HEK293 (cell line): Measurements from ENCODE around the gene KRT15.

Experiments used
- CTCF ChIA-PET: fragments of 350-600 bp; formaldehyde crosslinking; extraction: SDS; loops from one replicate; lab custom pipeline; 2021; ENCODE audit warnings: antibody characterized with exemption; lab: Yijun Ruan, JAX
- POLR2A ChIA-PET: fragments of 300-600 bp; formaldehyde crosslinking; extraction: SDS; loops from one replicate; lab custom pipeline; 2020; ENCODE audit warnings: antibody characterized with exemption, inconsistent platforms; lab: Yijun Ruan, JAX
- H3K27ac ChIP-seq: fragments of 200-500 bp; sonication (Bioruptor generic); 2 replicates; pipeline ENCODE4 v1.5.1; 2014; ENCODE audit warnings: low read depth, low read length, control low read depth, inconsistent platforms; ENCODE audit errors: extremely low read depth
- H3K36me3 ChIP-seq, 2 experiments: fragments of 200-500 bp in 1 of 2; sonication (Bioruptor generic) in 1 of 2; 1 replicate in 1 of 2; 2 replicates in 1 of 2; pipeline ENCODE4 v1.5.1; 2014 to 2017; ENCODE audit warnings: inconsistent platforms in 2 of 2, low read length in 2 of 2; ENCODE audit not compliant: control insufficient read depth in 2 of 2, insufficient read depth in 1 of 2
- H3K4me1 ChIP-seq: fragments of 200-500 bp; sonication (Bioruptor generic); 2 replicates; pipeline ENCODE4 v1.5.1; 2014; ENCODE audit warnings: mild to moderate bottlenecking, low read length, inconsistent platforms; ENCODE audit not compliant: control insufficient read depth, insufficient read depth
- H3K4me3 ChIP-seq: 2 replicates; pipeline ENCODE4 v1.5.1; 2011; ENCODE audit warnings: low read depth, mild to moderate bottlenecking, control low read depth, low read length, moderate library complexity
- H3K9me3 ChIP-seq: fragments of 200-500 bp; sonication (Bioruptor generic); 2 replicates; pipeline ENCODE4 v1.5.1; 2014; ENCODE audit warnings: low read depth, low read length, inconsistent platforms; ENCODE audit not compliant: control insufficient read depth, insufficient read depth
- GLIS2 ChIP-seq: fragments of 450-650 bp; formaldehyde crosslinking; IDR thresholded peaks from 2 replicates; pipeline ENCODE4 v1.5.1; 2016; ENCODE audit warnings: missing biosample characterization, missing genetic modification characterization
- IKZF3 ChIP-seq: fragments of 450-650 bp; IDR thresholded peaks from 2 replicates; pipeline ENCODE4 v1.5.0; 2018; ENCODE audit warnings: missing biosample characterization, mild to moderate bottlenecking, missing genetic modification characterization, moderate library complexity
- KLF17 ChIP-seq: fragments of 450-650 bp; formaldehyde crosslinking; IDR thresholded peaks from 2 replicates; pipeline ENCODE4 v1.5.1; 2016; ENCODE audit warnings: missing biosample characterization, missing genetic modification characterization
- KLF9 ChIP-seq: fragments of 450-650 bp; formaldehyde crosslinking; IDR thresholded peaks from 2 replicates; pipeline ENCODE4 v1.5.1; 2016; ENCODE audit warnings: missing biosample characterization, missing genetic modification characterization, low read depth
- REST ChIP-seq: fragments of 450-650 bp; formaldehyde crosslinking; IDR thresholded peaks from 2 replicates; pipeline ENCODE4 v1.5.1; 2016; ENCODE audit warnings: missing biosample characterization, missing genetic modification characterization
- TSHZ1 ChIP-seq: fragments of 450-650 bp; formaldehyde crosslinking; IDR thresholded peaks from 2 replicates; pipeline ENCODE4 v1.5.1; 2016; ENCODE audit warnings: missing biosample characterization, missing genetic modification characterization, borderline replicate concordance
- WT1 ChIP-seq: fragments of 450-650 bp; formaldehyde crosslinking; IDR thresholded peaks from 2 replicates; pipeline ENCODE4 v1.5.1; 2016; ENCODE audit warnings: missing biosample characterization, missing genetic modification characterization
- ZBTB17 ChIP-seq: fragments of 450-650 bp; formaldehyde crosslinking; IDR thresholded peaks from 2 replicates; pipeline ENCODE4 v1.5.1; 2016; ENCODE audit warnings: missing biosample characterization, missing genetic modification characterization
- ZBTB20 ChIP-seq: fragments of 450-650 bp; formaldehyde crosslinking; IDR thresholded peaks from 2 replicates; pipeline ENCODE4 v1.5.1; 2016; ENCODE audit warnings: missing biosample characterization, missing genetic modification characterization
- ZBTB8A ChIP-seq: fragments of 450-650 bp; formaldehyde crosslinking; IDR thresholded peaks from 2 replicates; pipeline ENCODE4 v1.5.1; 2016; ENCODE audit warnings: missing biosample characterization, missing genetic modification characterization
- ZNF2 ChIP-seq: fragments of 450-650 bp; formaldehyde crosslinking; IDR thresholded peaks from 2 replicates; pipeline ENCODE4 v1.5.1; 2016; ENCODE audit warnings: missing biosample characterization, missing genetic modification characterization
- ZNF211 ChIP-seq: fragments of 450-650 bp; formaldehyde crosslinking; IDR thresholded peaks from 2 replicates; pipeline ENCODE4 v1.5.1; 2016; ENCODE audit warnings: low read depth, missing biosample characterization, missing genetic modification characterization
- ZNF423 ChIP-seq: fragments of 450-650 bp; formaldehyde crosslinking; IDR thresholded peaks from 2 replicates; pipeline ENCODE4 v1.5.1; 2016; ENCODE audit warnings: missing biosample characterization, missing genetic modification characterization
- ZNF521 ChIP-seq: fragments of 450-650 bp; formaldehyde crosslinking; IDR thresholded peaks from 2 replicates; pipeline ENCODE4 v1.5.1; 2017; ENCODE audit warnings: missing biosample characterization, mild to moderate bottlenecking, missing genetic modification characterization
- ZNF580 ChIP-seq: fragments of 450-650 bp; formaldehyde crosslinking; IDR thresholded peaks from 2 replicates; pipeline ENCODE4 v1.5.1; 2016; ENCODE audit warnings: missing biosample characterization, missing genetic modification characterization
- ZNF664 ChIP-seq: fragments of 450-650 bp; formaldehyde crosslinking; IDR thresholded peaks from 2 replicates; pipeline ENCODE4 v1.5.1; 2016; ENCODE audit warnings: missing biosample characterization, missing genetic modification characterization
- ZNF704 ChIP-seq: fragments of 450-650 bp; formaldehyde crosslinking; IDR thresholded peaks from 2 replicates; pipeline ENCODE4 v1.5.1; 2016; ENCODE audit warnings: missing biosample characterization, missing genetic modification characterization
- ZNF768 ChIP-seq: fragments of 450-650 bp; formaldehyde crosslinking; IDR thresholded peaks from 2 replicates; pipeline ENCODE4 v1.5.1; 2018; ENCODE audit warnings: missing biosample characterization, mild to moderate bottlenecking, missing genetic modification characterization

Gene KRT15

GRCh38 chr17:41522301-41523224 is 3.9 kb upstream of the KRT15 start:
- CTCF ChIA-PET, result interaction anchor here (0.6 to 2.6 kb wide), 8 partner anchors 16 to 336 kb away, joined by 3 to 20 read pairs (median 4); no protein-coding TSS in a partner anchor
- Histone ChIP-seq H3K9me3 (no peaks in the 10 kb centered on the region), H3K27ac (no peak overlapping the region), H3K36me3 (peaks cover 0 to 4% of the 10 kb centered on the region in 2 experiments; a peak in 2 of 3 replicates), H3K4me3 (no peak overlapping the region), H3K4me1 (peaks cover 23% of the 10 kb centered on the region)
- POLR2A ChIA-PET, result interaction anchor here (0.9 to 1.8 kb wide), 2 partner anchors 12 to 167 kb away, joined by 3 to 5 read pairs; no protein-coding TSS in a partner anchor
- TF ChIP-seq ZNF664 (peak; percentile 78), ZNF580 (tag by site-specific recombination) (peak; percentile 40; the same call in 1 of the 2 replicates), ZBTB8A (tag by site-specific recombination) (peak; percentile 70), ZNF768 (tag by site-specific recombination) (peak; percentile 95; the same call in 1 of the 2 replicates), ZBTB17 (tag by site-specific recombination) (no peak), ZNF704 (tag by site-specific recombination) (no peak), IKZF3 (tag by site-specific recombination) (no peak), TSHZ1 (tag by site-specific recombination) (no peak), REST (no peak), ZNF521 (no peak), ZNF211 (no peak)

GRCh38 chr17:41521574-41522261 is 3.0 kb upstream of the KRT15 start:
- ChIA-PET CTCF (interaction anchor here (0.6 to 2.6 kb wide), 10 partner anchors 15 to 586 kb away, joined by 3 to 20 read pairs (median 4); no protein-coding TSS in a partner anchor), POLR2A (interaction anchor here (0.7 to 1.8 kb wide), 5 partner anchors 11 to 696 kb away, joined by 3 to 5 read pairs (median 3); no protein-coding TSS in a partner anchor)
- peaks cover 23% of the 10 kb centered on the region for H3K4me1 ChIP-seq
- H3K4me3 ChIP-seq, result no peak overlapping the region
- H3K27ac ChIP-seq, result no peak overlapping the region; the same call in 1 of the 2 replicates
- H3K9me3 ChIP-seq, result no peaks in the 10 kb centered on the region
- TF ChIP-seq ZBTB20 (tag by site-specific recombination) (peak; percentile 22; the same call in 1 of the 2 replicates), WT1 (tag by site-specific recombination) (peak; percentile 56), KLF9 (tag by site-specific recombination) (peak; percentile 48; the same call in 1 of the 2 replicates), KLF17 (tag by site-specific recombination) (peak; percentile 63), ZNF2 (tag by site-specific recombination) (no peak), ZNF423 (tag by site-specific recombination) (no peak), GLIS2 (peak; percentile 37)
- peaks cover 0 to 4% of the 10 kb centered on the region in 2 experiments; a peak in 2 of 3 replicates for H3K36me3 ChIP-seq
